Mesodermal cell (in vitro differentiated cells): Measurements from ENCODE around the gene RPTOR.

Experiments
- H3K27ac ChIP-seq: 2 replicates; pipeline ENCODE4 v1.7.0; 2013; ENCODE audit warnings: mild to moderate bottlenecking, low read depth, low read length, moderate library complexity; ENCODE audit not compliant: severe bottlenecking
- H3K36me3 ChIP-seq: 2 replicates; pipeline ENCODE4 v1.7.1; 2013; ENCODE audit warnings: mild to moderate bottlenecking, low read length, moderate library complexity; ENCODE audit not compliant: control insufficient read depth, insufficient read depth
- H3K4me1 ChIP-seq: one replicate; pipeline ENCODE4 v1.7.1; 2013; ENCODE audit warnings: mild to moderate bottlenecking, low read length; ENCODE audit not compliant: insufficient read depth, control insufficient read depth, poor library complexity, severe bottlenecking
- H3K4me3 ChIP-seq: 2 replicates; pipeline ENCODE4 v1.7.0; 2013; ENCODE audit warnings: low read length, control low read depth, mild to moderate bottlenecking; ENCODE audit not compliant: insufficient read depth, poor library complexity, severe bottlenecking; ENCODE audit errors: extremely low read depth
- H3K9me3 ChIP-seq: 2 replicates; pipeline ENCODE4 v1.7.1; 2013; ENCODE audit warnings: mild to moderate bottlenecking, low read length, moderate library complexity; ENCODE audit not compliant: control insufficient read depth
- WGBS, 2 experiments: methylation state at CpG; one replicate each; pipeline ENCODE4 v1.1.5; 2013; ENCODE audit warnings: missing lambda C conversion rate in 2 of 2; ENCODE audit not compliant: insufficient coverage in 2 of 2; 5-methylcytosine and 5-hydroxymethylcytosine counted together

RPTOR gene

GRCh38 chr17:80952291-80952690 is 407.7 kb downstream of the RPTOR start:
- 93 to 95% methylated on average over 16 of the region's 16 CpGs for WGBS, 2 experiments
- Histone ChIP-seq H3K9me3 (peaks cover 5% of the 10 kb centered on the region), H3K4me1 (no peaks in the 10 kb centered on the region), H3K36me3 (peaks cover 13% of the 10 kb centered on the region), H3K27ac (no peak overlapping the region), H3K4me3 (no peak overlapping the region)

GRCh38 chr17:80953471-80954315 is 409.1 kb downstream of the RPTOR start:
- Histone ChIP-seq H3K36me3 (peaks cover 8% of the 10 kb centered on the region), H3K4me1 (no peaks in the 10 kb centered on the region), H3K4me3 (no peak overlapping the region), H3K27ac (no peak overlapping the region), H3K9me3 (peaks cover 5% of the 10 kb centered on the region)
- WGBS, 2 experiments, result 96 to 97% methylated on average over 17 to 21 of the region's 22 CpGs

GRCh38 chr17:80955078-80955477 is 410.4 kb downstream of the RPTOR start:
- peaks cover 5% of the 10 kb centered on the region for H3K9me3 ChIP-seq
- WGBS, 2 experiments, result 67 to 100% methylated on average over 1 to 4 of the region's 5 CpGs
- no peak overlapping the region for H3K4me3 ChIP-seq
- H3K4me1 ChIP-seq, result peaks cover 6% of the 10 kb centered on the region
- peaks cover 9% of the 10 kb centered on the region for H3K36me3 ChIP-seq
- no peak overlapping the region for H3K27ac ChIP-seq

- 95% methylated on average over 13 to 14 of the region's 16 CpGs for WGBS, 2 experiments
- Histone ChIP-seq H3K4me3 (no peak overlapping the region), H3K27ac (no peak overlapping the region), H3K36me3 (peaks cover 7% of the 10 kb centered on the region), H3K4me1 (peaks cover 6% of the 10 kb centered on the region), H3K9me3 (peaks cover 5% of the 10 kb centered on the region)
These were observed 411.1 kb downstream of the RPTOR start for GRCh38 chr17:80955671-80956280.

GRCh38 chr17:80956321-80957190 is 411.9 kb downstream of the RPTOR start:
- 88 to 90% methylated on average over 24 to 26 of the region's 29 CpGs for WGBS, 2 experiments
- H3K9me3 ChIP-seq, result peaks cover 5% of the 10 kb centered on the region
- H3K4me3 ChIP-seq, result no peak overlapping the region
- peaks cover 6% of the 10 kb centered on the region for H3K4me1 ChIP-seq
- H3K36me3 ChIP-seq, result peaks cover 3% of the 10 kb centered on the region
- no peak overlapping the region for H3K27ac ChIP-seq

- Histone ChIP-seq H3K4me1 (peaks cover 6% of the 10 kb centered on the region), H3K4me3 (no peak overlapping the region), H3K9me3 (peaks cover 5% of the 10 kb centered on the region), H3K36me3 (peaks cover 3% of the 10 kb centered on the region), H3K27ac (no peak overlapping the region)
- 94 to 100% methylated on average over 9 to 12 of the region's 12 CpGs for WGBS, 2 experiments
These were observed 412.9 kb downstream of the RPTOR start for GRCh38 chr17:80957461-80957941.

GRCh38 chr17:80959330-80960036 is 414.8 kb downstream of the RPTOR start:
- WGBS, 2 experiments, result 91 to 94% methylated on average over 21 of the region's 23 CpGs
- no peak overlapping the region for H3K27ac ChIP-seq
- H3K9me3 ChIP-seq, result peaks cover 5% of the 10 kb centered on the region
- peaks cover 3% of the 10 kb centered on the region for H3K36me3 ChIP-seq
- H3K4me3 ChIP-seq, result no peak overlapping the region
- peaks cover 6% of the 10 kb centered on the region for H3K4me1 ChIP-seq

- Histone ChIP-seq H3K27ac (no peak overlapping the region), H3K4me3 (no peak overlapping the region), H3K36me3 (peaks cover 7% of the 10 kb centered on the region), H3K9me3 (peaks cover 1% of the 10 kb centered on the region), H3K4me1 (peaks cover 6% of the 10 kb centered on the region)
- WGBS, 2 experiments, result 96% methylated on average over 19 to 22 of the region's 24 CpGs
These were observed 415.6 kb downstream of the RPTOR start for GRCh38 chr17:80960037-80960796.

- Histone ChIP-seq H3K36me3 (peaks cover 12% of the 10 kb centered on the region), H3K4me3 (no peak overlapping the region), H3K27ac (no peak overlapping the region), H3K4me1 (peaks cover 6% of the 10 kb centered on the region), H3K9me3 (no peaks in the 10 kb centered on the region)
- 94 to 95% methylated on average over 29 to 31 of the region's 31 CpGs for WGBS, 2 experiments
These were observed 416.3 kb downstream of the RPTOR start for GRCh38 chr17:80960797-80961452.
